ENCODE measurements around the gene PRKCB.

GRCh38 chr16:24074574-24074973 is 238.8 kb downstream of the PRKCB start:
- TF ChIP-seq JUND (IDR thresholded peaks at IDR 0.05) (no peak), CTCF (IDR thresholded peaks at IDR 0.05; ENCODE audit: low read depth, low read length, missing input control) (no peak), FOXA1 (IDR thresholded peaks at IDR 0.05) (no peak), EGR1 (IDR thresholded peaks at IDR 0.05; ENCODE audit: low read depth in 2 of 2) (no peak), SP1 (IDR thresholded peaks at IDR 0.05) (no peak), MAX (IDR thresholded peaks at IDR 0.05) (no peak), ATF3 (IDR thresholded peaks at IDR 0.05) (no peak), HNF4A (conservative IDR thresholded peaks at IDR 0.05) (no peak), YY1 (IDR thresholded peaks at IDR 0.05) (no peak), TAF1 (conservative IDR thresholded peaks at IDR 0.05) (no peak)
- TF ChIP-seq, protein P1, sequence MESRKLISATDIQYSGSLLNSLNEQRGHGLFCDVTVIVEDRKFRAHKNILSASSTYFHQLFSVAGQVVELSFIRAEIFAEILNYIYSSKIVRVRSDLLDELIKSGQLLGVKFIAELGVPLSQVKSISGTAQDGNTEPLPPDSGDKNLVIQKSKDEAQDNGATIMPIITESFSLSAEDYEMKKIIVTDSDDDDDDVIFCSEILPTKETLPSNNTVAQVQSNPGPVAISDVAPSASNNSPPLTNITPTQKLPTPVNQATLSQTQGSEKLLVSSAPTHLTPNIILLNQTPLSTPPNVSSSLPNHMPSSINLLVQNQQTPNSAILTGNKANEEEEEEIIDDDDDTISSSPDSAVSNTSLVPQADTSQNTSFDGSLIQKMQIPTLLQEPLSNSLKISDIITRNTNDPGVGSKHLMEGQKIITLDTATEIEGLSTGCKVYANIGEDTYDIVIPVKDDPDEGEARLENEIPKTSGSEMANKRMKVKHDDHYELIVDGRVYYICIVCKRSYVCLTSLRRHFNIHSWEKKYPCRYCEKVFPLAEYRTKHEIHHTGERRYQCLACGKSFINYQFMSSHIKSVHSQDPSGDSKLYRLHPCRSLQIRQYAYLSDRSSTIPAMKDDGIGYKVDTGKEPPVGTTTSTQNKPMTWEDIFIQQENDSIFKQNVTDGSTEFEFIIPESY (IDR thresholded peaks at IDR 0.05), result no peak
